ENCODE data around the gene CASP1.

- no peak for TF ChIP-seq CTCF (IDR thresholded peaks at IDR 0.05)
- no peak for TF ChIP-seq POLR2AphosphoS5 (IDR thresholded peaks at IDR 0.05; ENCODE audit: low read depth, low read length)
- TF ChIP-seq REST (IDR thresholded peaks at IDR 0.05; ENCODE audit: insufficient read depth in 1 of 2, low read depth in 2 of 2, low read length in 1 of 2): no peak
- TF ChIP-seq SIN3A (IDR thresholded peaks at IDR 0.05; ENCODE audit: borderline replicate concordance, insufficient read depth, low read depth, low read length): no peak
Observed at GRCh38 chr11:105003151-105003550, 31.8 kb downstream of the CASP1 start.
